Measurements from ENCODE around the gene GTF2F2.

Gene GTF2F2

GRCh38 chr13:45303866-45304265, 183.6 kb downstream of the GTF2F2 start:
- DNase-seq (ENCODE audit: low read depth, low spot score), result no peak
- H3K4me3 ChIP-seq (ENCODE audit: low read depth, low read length), result no peak overlapping the region
- in situ Hi-C loops (cut with HindIII; ENCODE audit: low sequenced_read_pairs), result no loop called here

GRCh38 chr13:45305079-45305478, 184.8 kb downstream of the GTF2F2 start:
- no peak for DNase-seq (ENCODE audit: low read depth, low spot score)
- TF ChIP-seq, protein P1, sequence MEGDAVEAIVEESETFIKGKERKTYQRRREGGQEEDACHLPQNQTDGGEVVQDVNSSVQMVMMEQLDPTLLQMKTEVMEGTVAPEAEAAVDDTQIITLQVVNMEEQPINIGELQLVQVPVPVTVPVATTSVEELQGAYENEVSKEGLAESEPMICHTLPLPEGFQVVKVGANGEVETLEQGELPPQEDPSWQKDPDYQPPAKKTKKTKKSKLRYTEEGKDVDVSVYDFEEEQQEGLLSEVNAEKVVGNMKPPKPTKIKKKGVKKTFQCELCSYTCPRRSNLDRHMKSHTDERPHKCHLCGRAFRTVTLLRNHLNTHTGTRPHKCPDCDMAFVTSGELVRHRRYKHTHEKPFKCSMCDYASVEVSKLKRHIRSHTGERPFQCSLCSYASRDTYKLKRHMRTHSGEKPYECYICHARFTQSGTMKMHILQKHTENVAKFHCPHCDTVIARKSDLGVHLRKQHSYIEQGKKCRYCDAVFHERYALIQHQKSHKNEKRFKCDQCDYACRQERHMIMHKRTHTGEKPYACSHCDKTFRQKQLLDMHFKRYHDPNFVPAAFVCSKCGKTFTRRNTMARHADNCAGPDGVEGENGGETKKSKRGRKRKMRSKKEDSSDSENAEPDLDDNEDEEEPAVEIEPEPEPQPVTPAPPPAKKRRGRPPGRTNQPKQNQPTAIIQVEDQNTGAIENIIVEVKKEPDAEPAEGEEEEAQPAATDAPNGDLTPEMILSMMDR (IDR thresholded peaks at IDR 0.05; ENCODE audit: low read depth, low read length), result no peak
- H3K4me3 ChIP-seq (ENCODE audit: low read depth, low read length), result no peak overlapping the region
- in situ Hi-C loops (cut with HindIII; ENCODE audit: low sequenced_read_pairs), result no loop called here

More at GRCh38 chr13:45303866-45304265, 183.6 kb downstream of the GTF2F2 start:
- TF ChIP-seq, protein P1 (IDR thresholded peaks at IDR 0.05; ENCODE audit: low read depth, low read length), result no peak

DNA sequence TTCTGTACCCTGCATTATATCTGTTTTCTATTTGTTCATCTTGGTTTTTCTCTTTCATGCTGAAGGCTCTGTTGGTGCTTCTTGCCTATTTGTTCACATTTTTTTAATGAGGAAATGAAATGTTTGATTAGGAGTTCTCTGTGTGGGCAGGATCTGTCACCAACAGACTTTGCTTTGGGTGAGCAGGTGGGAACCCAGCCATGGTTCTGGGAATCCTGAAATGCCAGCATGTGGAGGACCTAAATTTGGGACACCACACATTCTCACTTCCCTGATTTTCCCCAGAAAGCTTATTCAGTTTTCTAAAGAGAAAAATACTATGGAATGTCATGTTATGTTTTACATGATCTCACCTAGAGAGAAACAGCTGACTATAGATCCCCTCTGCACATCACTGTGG, 186.7 kb downstream of the GTF2F2 start:
- TF ChIP-seq, protein P1 (IDR thresholded peaks at IDR 0.05; ENCODE audit: low read depth, low read length), result no peak
- no peak for DNase-seq (ENCODE audit: low read depth, low spot score)
- no peak overlapping the region for H3K4me3 ChIP-seq (ENCODE audit: low read depth, low read length)
- in situ Hi-C loops (cut with HindIII; ENCODE audit: low sequenced_read_pairs), result no loop called here

DNA sequence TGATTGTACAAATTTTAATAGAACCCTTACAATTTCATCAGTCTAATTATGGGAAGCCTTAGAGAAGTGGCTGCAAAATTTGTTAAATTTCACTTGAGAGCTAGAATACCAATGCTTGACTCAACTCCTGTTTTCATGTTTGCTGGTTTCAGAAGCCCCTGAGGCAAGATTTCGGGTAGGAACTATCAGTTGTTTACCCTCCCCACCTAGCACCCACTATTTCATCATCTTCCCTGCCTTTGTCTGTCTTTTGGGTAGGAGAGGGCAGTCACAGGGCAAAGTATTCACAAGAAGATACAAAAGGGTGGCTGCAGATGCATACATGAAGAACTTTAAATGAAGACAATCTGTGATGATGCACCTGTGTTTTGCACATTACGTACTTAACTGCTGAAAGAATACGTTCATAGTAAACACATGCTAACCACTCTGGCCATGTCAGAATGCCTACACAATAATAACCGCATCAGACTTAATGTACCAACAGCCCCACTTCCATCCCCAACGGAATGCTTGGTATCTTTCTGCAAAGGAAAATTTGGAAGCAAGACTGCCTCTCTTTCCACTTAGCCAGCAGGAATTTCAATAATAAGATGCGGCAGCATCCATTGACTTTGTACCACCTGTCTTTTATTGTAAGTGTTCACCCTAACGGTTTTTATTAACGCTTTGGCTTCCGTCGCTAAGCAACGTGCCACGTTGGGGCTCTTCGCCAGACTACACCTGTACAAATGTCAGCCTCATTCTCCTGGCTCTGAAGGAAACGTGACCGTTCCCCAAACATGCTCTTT, 190.2 kb downstream of the GTF2F2 start:
- in situ Hi-C loops (cut with HindIII; ENCODE audit: low sequenced_read_pairs), result no loop called here
- TF ChIP-seq, protein P1 (IDR thresholded peaks at IDR 0.05; ENCODE audit: low read depth, low read length), result no peak
- DNase-seq (ENCODE audit: low read depth, low spot score), result no peak
- H3K4me3 ChIP-seq (ENCODE audit: low read depth, low read length), result peak overlapping the region; percentile 34

DNA sequence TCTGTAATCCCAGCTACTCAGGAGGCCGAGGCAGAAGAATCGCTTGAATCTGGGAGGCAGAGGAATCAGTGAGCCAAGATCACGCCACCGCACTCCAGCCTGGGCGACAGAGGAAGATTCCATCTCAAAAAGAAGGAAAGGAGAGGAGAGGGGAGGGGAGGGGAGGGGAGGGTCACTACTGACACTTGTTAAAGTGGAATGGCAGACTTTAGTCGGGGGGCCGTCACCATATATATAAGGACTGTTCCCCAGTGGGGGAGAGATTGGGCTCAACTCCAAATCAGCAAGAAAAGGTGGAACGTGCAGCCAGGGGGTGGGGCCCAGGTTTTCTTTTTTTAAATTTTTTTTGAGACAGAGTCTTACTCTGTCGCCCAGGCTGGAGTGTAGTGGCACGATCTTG, 194.5 kb downstream of the GTF2F2 start:
- TF ChIP-seq, protein P1 (IDR thresholded peaks at IDR 0.05; ENCODE audit: low read depth, low read length), result no peak
- no peak overlapping the region for H3K4me3 ChIP-seq (ENCODE audit: low read depth, low read length)
- in situ Hi-C loops (cut with HindIII; ENCODE audit: low sequenced_read_pairs), result no loop called here
- no peak for DNase-seq (ENCODE audit: low read depth, low spot score)

DNA sequence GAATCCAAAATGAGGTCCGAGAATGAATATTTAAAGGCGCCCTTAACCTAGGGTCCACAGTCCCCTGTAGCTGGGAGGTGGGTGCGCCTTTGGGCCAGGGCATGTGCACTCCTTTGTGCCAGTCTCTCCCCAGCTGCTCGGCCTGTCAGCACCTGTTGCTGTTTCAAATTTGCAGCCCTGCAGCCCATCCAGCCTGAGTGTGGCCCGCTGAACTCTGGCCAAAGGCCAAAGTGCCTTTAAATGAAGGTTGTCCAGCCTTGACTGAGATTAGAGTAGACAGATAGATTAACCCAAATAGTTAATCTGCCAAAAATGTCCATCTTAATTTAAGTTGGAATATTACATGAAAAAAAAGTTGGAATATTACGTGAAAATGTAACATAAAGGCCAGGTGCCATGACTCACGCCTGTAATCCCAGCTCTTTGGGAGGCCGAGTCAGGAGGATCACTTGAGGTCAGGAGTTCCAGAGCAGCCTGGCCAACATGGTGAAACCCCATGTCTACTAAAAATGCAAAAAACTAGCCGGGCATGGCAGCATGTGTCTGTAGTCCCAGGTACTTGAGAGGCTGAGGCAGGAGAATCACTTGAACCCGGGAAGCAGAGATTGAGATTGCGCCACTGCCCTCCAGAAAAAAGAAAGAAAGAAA, 195.3 kb downstream of the GTF2F2 start:
- in situ Hi-C loops (cut with HindIII; ENCODE audit: low sequenced_read_pairs), result no loop called here
- DNase-seq (ENCODE audit: low read depth, low spot score), result no peak
- TF ChIP-seq, protein P1 (IDR thresholded peaks at IDR 0.05; ENCODE audit: low read depth, low read length), result no peak
- H3K4me3 ChIP-seq (ENCODE audit: low read depth, low read length), result no peak overlapping the region
